Tibial artery (tissue), 4 donors: Measurements from ENCODE around the gene THEM5.

Experiments
- DNase-seq, 2 donors: peaks; one replicate each; pipeline ENCODE4 v3.0.0-alpha.2; 2019
- H3K27ac ChIP-seq, 2 donors: fragments of 200-600 bp; sonication (generic) in 1 of 2; 1 replicate in 1 of 2; 2 replicates in 1 of 2; pipeline ENCODE4 v1.5.1; 2018 to 2019; ENCODE audit warnings: mild to moderate bottlenecking in 1 of 2
- H3K27me3 ChIP-seq, 2 donors: fragments of 200-600 bp; sonication (generic) in 1 of 2; one replicate each; pipeline versions ENCODE4 v1.5.1 to v1.6.0; 2016 to 2019
- H3K36me3 ChIP-seq, 3 donors: fragments of 200-600 bp; sonication (generic) in 2 of 3; one replicate each; pipeline ENCODE4 v1.5.1; 2016 to 2019; ENCODE audit warnings: mild to moderate bottlenecking in 2 of 3
- H3K4me1 ChIP-seq, 4 donors: fragments of 200-600 bp; sonication (generic) in 2 of 4; 1 replicate in 3 of 4; 2 replicates in 1 of 4; pipeline ENCODE4 v1.5.1; 2016 to 2019
- H3K4me3 ChIP-seq, 2 donors: fragments of 200-600 bp; sonication (generic) in 1 of 2; 1 replicate in 1 of 2; 2 replicates in 1 of 2; pipeline ENCODE4 v1.5.1; 2018 to 2019; ENCODE audit warnings: mild to moderate bottlenecking in 2 of 2
- H3K9me3 ChIP-seq, 3 donors: fragments of 200-600 bp; sonication (generic) in 1 of 3; one replicate each; pipeline ENCODE4 v1.5.1; 2016 to 2019
- intact Hi-C: fragments of 100-400 bp; cut with DNase I; formaldehyde crosslinking; loops from one replicate; pipeline ENCODE4 v1.15.0; 2023; ENCODE audit warnings: low total_unique reads
- TF ChIP-seq, protein P1 (sequence below), 2 experiments: fragments of 200-600 bp in 1 of 2; fragments of 450-650 bp in 1 of 2; IDR thresholded peaks; one replicate each; pipeline ENCODE4 v1.5.1; 2017 to 2019; ENCODE audit warnings: antibody characterized with exemption in 2 of 2, mild to moderate bottlenecking in 1 of 2, moderate library complexity in 1 of 2

Gene THEM5

GRCh38 chr1:151814971-151815545, 38.5 kb downstream of the THEM5 start:
- intact Hi-C loops, result no loop called here
- H3K27ac ChIP-seq, result no peak overlapping the region
- DNase-seq, result no peak

GRCh38 chr1:151814426-151814825, 39.1 kb downstream of the THEM5 start:
- DNase-seq, result no peak
- Histone ChIP-seq H3K36me3 (peaks cover 0 to 22% (median 0%) of the 10 kb centered on the region in 3 donors), H3K27ac (no peak overlapping the region), H3K27me3 (peaks cover 0 to 19% of the 10 kb centered on the region in 2 donors), H3K4me1 (no peaks in the 10 kb centered on the region), H3K9me3 (no peaks in the 10 kb centered on the region), H3K4me3 (no peak overlapping the region)
- intact Hi-C loops, result no loop called here
- TF ChIP-seq, protein P1, sequence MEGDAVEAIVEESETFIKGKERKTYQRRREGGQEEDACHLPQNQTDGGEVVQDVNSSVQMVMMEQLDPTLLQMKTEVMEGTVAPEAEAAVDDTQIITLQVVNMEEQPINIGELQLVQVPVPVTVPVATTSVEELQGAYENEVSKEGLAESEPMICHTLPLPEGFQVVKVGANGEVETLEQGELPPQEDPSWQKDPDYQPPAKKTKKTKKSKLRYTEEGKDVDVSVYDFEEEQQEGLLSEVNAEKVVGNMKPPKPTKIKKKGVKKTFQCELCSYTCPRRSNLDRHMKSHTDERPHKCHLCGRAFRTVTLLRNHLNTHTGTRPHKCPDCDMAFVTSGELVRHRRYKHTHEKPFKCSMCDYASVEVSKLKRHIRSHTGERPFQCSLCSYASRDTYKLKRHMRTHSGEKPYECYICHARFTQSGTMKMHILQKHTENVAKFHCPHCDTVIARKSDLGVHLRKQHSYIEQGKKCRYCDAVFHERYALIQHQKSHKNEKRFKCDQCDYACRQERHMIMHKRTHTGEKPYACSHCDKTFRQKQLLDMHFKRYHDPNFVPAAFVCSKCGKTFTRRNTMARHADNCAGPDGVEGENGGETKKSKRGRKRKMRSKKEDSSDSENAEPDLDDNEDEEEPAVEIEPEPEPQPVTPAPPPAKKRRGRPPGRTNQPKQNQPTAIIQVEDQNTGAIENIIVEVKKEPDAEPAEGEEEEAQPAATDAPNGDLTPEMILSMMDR (IDR thresholded peaks at IDR 0.05), result no peak

More at GRCh38 chr1:151814971-151815545, 38.5 kb downstream of the THEM5 start:
- H3K4me3 ChIP-seq, result no peak overlapping the region
- H3K4me1 ChIP-seq, result no peaks in the 10 kb centered on the region
- H3K27me3 ChIP-seq, result peaks cover 0 to 19% of the 10 kb centered on the region in 2 donors
- peaks cover 0 to 22% (median 0%) of the 10 kb centered on the region in 3 donors for H3K36me3 ChIP-seq
- H3K9me3 ChIP-seq, result no peaks in the 10 kb centered on the region
- TF ChIP-seq, protein P1 (IDR thresholded peaks at IDR 0.05), result no peak

- H3K9me3 ChIP-seq, result no peaks in the 10 kb centered on the region
- H3K4me1 ChIP-seq, result no peaks in the 10 kb centered on the region
- peaks cover 0 to 16% of the 10 kb centered on the region in 2 donors for H3K27me3 ChIP-seq
- DNase-seq, result no peak
- no peak overlapping the region for H3K27ac ChIP-seq
- no peak overlapping the region for H3K4me3 ChIP-seq
- peaks cover 0 to 22% (median 0%) of the 10 kb centered on the region in 3 donors for H3K36me3 ChIP-seq
- TF ChIP-seq, protein P1 (IDR thresholded peaks at IDR 0.05), result no peak
- intact Hi-C loops, result no loop called here
Measured at GRCh38 chr1:151813271-151813977, 40.1 kb downstream of the THEM5 start.

DNA sequence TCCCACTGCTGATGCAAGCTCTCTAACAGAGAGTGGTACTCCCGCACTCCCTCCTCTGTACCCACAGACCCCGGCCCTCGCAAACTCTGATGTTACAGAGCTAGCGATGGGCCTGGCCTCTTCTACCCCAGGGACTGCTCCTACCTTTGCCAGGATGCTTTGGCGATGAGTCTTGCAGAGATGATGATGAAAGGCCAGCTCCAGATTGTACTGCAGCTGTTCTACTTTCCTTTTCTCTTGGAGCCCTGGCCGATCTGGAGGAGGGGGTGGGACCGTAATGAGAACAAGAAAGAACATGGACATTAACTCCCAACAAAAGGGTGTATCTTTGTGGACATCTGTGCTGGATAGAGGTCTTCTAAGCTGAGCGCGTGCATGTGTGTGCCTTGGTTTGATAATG, 42.3 kb downstream of the THEM5 start:
- Histone ChIP-seq H3K36me3 (peaks cover 0 to 33% (median 0%) of the 10 kb centered on the region in 3 donors), H3K27ac (no peak overlapping the region), H3K27me3 (peaks cover 0 to 18% of the 10 kb centered on the region in 2 donors), H3K4me3 (no peak overlapping the region), H3K4me1 (no peaks in the 10 kb centered on the region), H3K9me3 (no peaks in the 10 kb centered on the region)
- no peak for DNase-seq
- intact Hi-C loops, result no loop called here
- TF ChIP-seq, protein P1 (IDR thresholded peaks at IDR 0.05), result no peak

DNA sequence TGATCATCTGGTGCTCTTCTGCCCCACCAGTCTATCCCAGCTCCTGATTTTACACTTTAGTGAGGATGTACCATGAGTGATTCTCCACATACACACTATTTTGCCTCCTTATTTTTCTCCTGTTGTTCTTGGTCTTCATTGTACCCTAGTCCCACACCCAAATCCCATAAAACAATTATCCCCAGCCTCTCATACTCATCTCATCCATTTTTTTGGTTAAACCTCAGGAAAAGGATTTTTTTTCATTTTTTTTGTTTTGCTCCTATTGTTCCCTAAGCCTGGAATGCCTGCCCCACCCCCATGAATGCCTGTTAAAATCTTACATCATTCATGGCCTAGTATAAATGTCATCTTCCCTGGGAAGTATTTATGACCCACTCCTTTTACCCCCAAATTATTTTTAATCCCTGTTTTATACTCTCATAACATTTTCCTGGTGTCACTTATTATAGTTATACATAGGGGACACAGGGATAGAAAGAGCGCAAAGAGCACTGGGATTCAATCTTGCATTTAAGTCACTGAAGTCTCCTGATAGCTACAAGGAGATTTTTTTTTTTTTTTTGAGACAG, 43.4 kb downstream of the THEM5 start:
- H3K27me3 ChIP-seq, result peaks cover 0 to 16% of the 10 kb centered on the region in 2 donors
- TF ChIP-seq, protein P1 (IDR thresholded peaks at IDR 0.05), result no peak
- no peak overlapping the region for H3K4me3 ChIP-seq
- H3K36me3 ChIP-seq, result peaks cover 0 to 29% (median 0%) of the 10 kb centered on the region in 3 donors
- H3K4me1 ChIP-seq, result no peaks in the 10 kb centered on the region
- no peak for DNase-seq
- no peaks in the 10 kb centered on the region for H3K9me3 ChIP-seq
- no peak overlapping the region for H3K27ac ChIP-seq
- intact Hi-C loops, result no loop called here
